HEK293 (cell line): Measurements from ENCODE around the gene MICU2.
A peak's percentile ranks its signal among the peaks of the same experiment; 100 is the strongest.

Source experiments
- CTCF ChIA-PET: fragments of 350-600 bp; formaldehyde crosslinking; extraction: SDS; loops from one replicate; lab custom pipeline; 2021; ENCODE audit warnings: antibody characterized with exemption; lab: Yijun Ruan, JAX
- POLR2A ChIA-PET: fragments of 300-600 bp; formaldehyde crosslinking; extraction: SDS; loops from one replicate; lab custom pipeline; 2020; ENCODE audit warnings: antibody characterized with exemption, inconsistent platforms; lab: Yijun Ruan, JAX
- H3K27ac ChIP-seq: fragments of 200-500 bp; sonication (Bioruptor generic); 2 replicates; pipeline ENCODE4 v1.5.1; 2014; ENCODE audit warnings: low read depth, low read length, control low read depth, inconsistent platforms; ENCODE audit errors: extremely low read depth
- H3K36me3 ChIP-seq, 2 experiments: fragments of 200-500 bp in 1 of 2; sonication (Bioruptor generic) in 1 of 2; 1 replicate in 1 of 2; 2 replicates in 1 of 2; pipeline ENCODE4 v1.5.1; 2014 to 2017; ENCODE audit warnings: inconsistent platforms in 2 of 2, low read length in 2 of 2; ENCODE audit not compliant: control insufficient read depth in 2 of 2, insufficient read depth in 1 of 2
- H3K4me1 ChIP-seq: fragments of 200-500 bp; sonication (Bioruptor generic); 2 replicates; pipeline ENCODE4 v1.5.1; 2014; ENCODE audit warnings: mild to moderate bottlenecking, low read length, inconsistent platforms; ENCODE audit not compliant: control insufficient read depth, insufficient read depth
- H3K4me3 ChIP-seq: 2 replicates; pipeline ENCODE4 v1.5.1; 2011; ENCODE audit warnings: low read depth, mild to moderate bottlenecking, control low read depth, low read length, moderate library complexity
- H3K9me3 ChIP-seq: fragments of 200-500 bp; sonication (Bioruptor generic); 2 replicates; pipeline ENCODE4 v1.5.1; 2014; ENCODE audit warnings: low read depth, low read length, inconsistent platforms; ENCODE audit not compliant: control insufficient read depth, insufficient read depth
- EGR2 ChIP-seq: fragments of 450-650 bp; formaldehyde crosslinking; IDR thresholded peaks from 2 replicates; pipeline ENCODE4 v1.5.1; 2016; ENCODE audit warnings: low read depth, missing biosample characterization, missing genetic modification characterization
- OSR2 ChIP-seq: fragments of 450-650 bp; formaldehyde crosslinking; IDR thresholded peaks from 2 replicates; pipeline ENCODE4 v1.5.1; 2016; ENCODE audit warnings: missing biosample characterization, missing genetic modification characterization
- SCRT2 ChIP-seq: fragments of 450-650 bp; formaldehyde crosslinking; IDR thresholded peaks from 2 replicates; pipeline ENCODE4 v1.5.1; 2016; ENCODE audit warnings: missing biosample characterization, missing genetic modification characterization
- ZBTB8A ChIP-seq: fragments of 450-650 bp; formaldehyde crosslinking; IDR thresholded peaks from 2 replicates; pipeline ENCODE4 v1.5.1; 2016; ENCODE audit warnings: missing biosample characterization, missing genetic modification characterization
- ZFHX2 ChIP-seq: fragments of 450-650 bp; formaldehyde crosslinking; conservative IDR thresholded peaks from 2 replicates; pipeline ENCODE4 v1.5.1; 2016; ENCODE audit warnings: missing biosample characterization, missing genetic modification characterization
- ZNF138 ChIP-seq: fragments of 450-650 bp; formaldehyde crosslinking; IDR thresholded peaks from 2 replicates; pipeline ENCODE4 v1.5.1; 2016; ENCODE audit warnings: missing biosample characterization, missing genetic modification characterization, borderline replicate concordance
- ZNF175 ChIP-seq: fragments of 450-650 bp; formaldehyde crosslinking; IDR thresholded peaks from 2 replicates; pipeline ENCODE4 v1.5.1; 2016; ENCODE audit warnings: missing biosample characterization, missing genetic modification characterization
- ZNF184 ChIP-seq: fragments of 450-650 bp; IDR thresholded peaks from 2 replicates; pipeline ENCODE4 v1.5.1; 2018; ENCODE audit warnings: missing biosample characterization, mild to moderate bottlenecking, missing genetic modification characterization
- ZNF19 ChIP-seq: fragments of 450-650 bp; formaldehyde crosslinking; IDR thresholded peaks from 2 replicates; pipeline ENCODE4; 2016; ENCODE audit warnings: missing biosample characterization, missing genetic modification characterization, low read depth
- ZNF350 ChIP-seq: fragments of 450-650 bp; formaldehyde crosslinking; IDR thresholded peaks from 2 replicates; pipeline ENCODE4 v1.5.0; 2017; ENCODE audit warnings: missing biosample characterization, mild to moderate bottlenecking, missing genetic modification characterization
- ZNF501 ChIP-seq: fragments of 450-650 bp; formaldehyde crosslinking; IDR thresholded peaks from 2 replicates; pipeline ENCODE4 v1.5.1; 2016; ENCODE audit warnings: missing biosample characterization, missing genetic modification characterization
- ZNF544 ChIP-seq: fragments of 450-650 bp; formaldehyde crosslinking; IDR thresholded peaks from 2 replicates; pipeline ENCODE4 v1.5.0; 2017; ENCODE audit warnings: missing biosample characterization, missing genetic modification characterization
- ZNF548 ChIP-seq: fragments of 450-650 bp; formaldehyde crosslinking; IDR thresholded peaks from 2 replicates; pipeline ENCODE4 v1.5.1; 2016; ENCODE audit warnings: missing biosample characterization, missing genetic modification characterization
- ZNF654 ChIP-seq: fragments of 450-650 bp; formaldehyde crosslinking; IDR thresholded peaks from 2 replicates; pipeline ENCODE4 v1.5.1; 2016; ENCODE audit warnings: low read depth, missing biosample characterization, missing genetic modification characterization
- ZNF837 ChIP-seq: fragments of 450-650 bp; formaldehyde crosslinking; IDR thresholded peaks from 2 replicates; pipeline ENCODE4 v1.5.1; 2016; ENCODE audit warnings: missing biosample characterization, missing genetic modification characterization
- TF ChIP-seq, protein P1 (sequence below): fragments of 450-650 bp; formaldehyde crosslinking; IDR thresholded peaks from 2 replicates; pipeline ENCODE4 v1.5.1; 2016; ENCODE audit warnings: missing biosample characterization, missing genetic modification characterization
- TF ChIP-seq, protein P2 (sequence below): fragments of 450-650 bp; formaldehyde crosslinking; IDR thresholded peaks from 2 replicates; pipeline ENCODE4 v1.5.1; 2017; ENCODE audit warnings: missing biosample characterization, missing genetic modification characterization
- TF ChIP-seq, protein P3 (sequence below): fragments of 450-650 bp; formaldehyde crosslinking; IDR thresholded peaks from 2 replicates; pipeline ENCODE4 v1.5.1; 2016; ENCODE audit warnings: missing biosample characterization, missing genetic modification characterization
- TF ChIP-seq, protein P4 (sequence below): fragments of 450-650 bp; formaldehyde crosslinking; IDR thresholded peaks from 2 replicates; pipeline ENCODE4 v1.5.1; 2016; ENCODE audit warnings: missing biosample characterization, missing genetic modification characterization

MICU2 gene

DNA sequence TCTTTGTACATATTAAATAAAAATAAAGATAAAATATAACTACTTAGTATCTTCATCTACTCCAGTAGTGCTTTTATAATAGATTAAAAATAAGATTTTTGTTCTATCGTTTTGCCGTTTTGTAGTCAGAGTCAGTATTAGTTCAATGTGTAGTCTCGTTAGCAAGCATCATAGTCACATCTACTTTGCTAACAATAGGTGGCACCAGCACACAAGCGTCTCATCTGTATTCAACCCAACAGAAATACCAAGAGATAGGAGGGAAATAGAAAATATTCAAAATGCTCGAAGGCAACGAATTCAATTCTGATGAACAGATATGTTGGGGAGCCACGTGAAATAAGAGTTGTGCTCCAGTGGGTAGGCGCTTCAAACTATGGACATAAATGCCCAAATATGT is 21.4 kb upstream of the MICU2 start:
- no peaks in the 10 kb centered on the region for H3K4me1 ChIP-seq
- H3K4me3 ChIP-seq, result no peak overlapping the region
- H3K9me3 ChIP-seq, result no peaks in the 10 kb centered on the region
- CTCF ChIA-PET, result interaction anchor here (0.5 to 0.6 kb wide), 2 partner anchors 13 to 1176 kb away, joined by 3 to 4 read pairs; no protein-coding TSS in a partner anchor
- no peak for TF ChIP-seq EGR2 (tag by site-specific recombination)
- TF ChIP-seq, protein P1, sequence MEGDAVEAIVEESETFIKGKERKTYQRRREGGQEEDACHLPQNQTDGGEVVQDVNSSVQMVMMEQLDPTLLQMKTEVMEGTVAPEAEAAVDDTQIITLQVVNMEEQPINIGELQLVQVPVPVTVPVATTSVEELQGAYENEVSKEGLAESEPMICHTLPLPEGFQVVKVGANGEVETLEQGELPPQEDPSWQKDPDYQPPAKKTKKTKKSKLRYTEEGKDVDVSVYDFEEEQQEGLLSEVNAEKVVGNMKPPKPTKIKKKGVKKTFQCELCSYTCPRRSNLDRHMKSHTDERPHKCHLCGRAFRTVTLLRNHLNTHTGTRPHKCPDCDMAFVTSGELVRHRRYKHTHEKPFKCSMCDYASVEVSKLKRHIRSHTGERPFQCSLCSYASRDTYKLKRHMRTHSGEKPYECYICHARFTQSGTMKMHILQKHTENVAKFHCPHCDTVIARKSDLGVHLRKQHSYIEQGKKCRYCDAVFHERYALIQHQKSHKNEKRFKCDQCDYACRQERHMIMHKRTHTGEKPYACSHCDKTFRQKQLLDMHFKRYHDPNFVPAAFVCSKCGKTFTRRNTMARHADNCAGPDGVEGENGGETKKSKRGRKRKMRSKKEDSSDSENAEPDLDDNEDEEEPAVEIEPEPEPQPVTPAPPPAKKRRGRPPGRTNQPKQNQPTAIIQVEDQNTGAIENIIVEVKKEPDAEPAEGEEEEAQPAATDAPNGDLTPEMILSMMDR (tag by site-specific recombination), result peak; percentile 49; the same call in 1 of the 2 replicates
- peak; percentile 77 for TF ChIP-seq ZNF654 (tag by site-specific recombination)
- H3K36me3 ChIP-seq, result no peaks in the 10 kb centered on the region
- POLR2A ChIA-PET, result no interaction called here
- no peak overlapping the region for H3K27ac ChIP-seq

DNA sequence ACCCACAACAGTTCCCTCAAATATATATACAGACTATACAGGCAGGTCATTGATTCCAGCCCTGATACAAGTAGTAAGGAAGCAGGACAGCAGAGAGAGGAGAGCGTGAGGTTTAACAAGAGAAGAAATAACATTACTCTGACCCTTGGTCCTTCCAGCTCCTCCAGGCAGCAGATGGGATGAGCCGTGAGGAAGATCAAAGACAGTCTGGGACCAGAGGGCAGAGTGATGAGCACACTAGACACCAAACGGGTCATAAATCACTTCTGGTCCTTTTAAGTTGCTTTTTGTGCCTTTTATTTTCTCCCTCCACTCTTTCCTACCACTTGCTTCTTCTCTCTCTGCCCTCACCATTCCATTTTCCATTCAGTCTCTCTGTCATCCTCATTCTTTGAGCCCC is 16.9 kb upstream of the MICU2 start:
- Histone ChIP-seq H3K4me1 (no peaks in the 10 kb centered on the region), H3K9me3 (no peaks in the 10 kb centered on the region), H3K36me3 (no peaks in the 10 kb centered on the region), H3K4me3 (no peak overlapping the region), H3K27ac (no peak overlapping the region)
- ChIA-PET POLR2A (no interaction called here), CTCF (no interaction called here)
- TF ChIP-seq ZNF175 (tag by site-specific recombination) (no peak), ZFHX2 (tag by site-specific recombination) (no peak), ZNF184 (tag by site-specific recombination) (no peak), ZNF501 (no peak), ZNF544 (tag by site-specific recombination) (no peak), ZNF350 (no peak), ZNF837 (tag by site-specific recombination) (no peak)

DNA sequence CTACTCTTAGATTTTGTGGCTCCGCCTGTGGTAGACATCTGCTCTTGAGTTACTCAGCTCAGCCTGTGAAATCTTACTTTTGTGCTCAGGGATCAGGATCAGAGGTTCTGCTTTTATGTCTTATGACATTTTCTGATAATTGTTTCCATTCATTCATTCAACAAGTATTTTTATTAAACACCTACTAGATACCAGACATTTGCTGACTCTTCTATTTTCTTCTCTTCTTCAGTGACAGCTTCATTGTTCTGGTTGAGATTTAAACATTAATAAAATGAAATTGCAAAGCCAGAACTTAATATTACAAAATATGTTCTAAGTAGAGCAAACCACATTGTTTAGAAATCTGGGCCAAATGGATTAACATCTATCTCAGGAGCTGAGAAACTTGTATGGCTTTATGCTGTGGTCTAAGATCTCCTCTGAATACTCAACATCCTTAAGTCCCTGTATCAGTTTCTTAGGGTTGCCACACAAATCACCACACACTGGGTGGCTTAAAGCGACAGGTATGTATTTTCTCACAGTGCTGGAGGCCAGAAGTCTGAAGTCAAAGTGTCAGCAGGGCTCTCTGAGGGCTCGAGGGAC is 15.8 kb upstream of the MICU2 start:
- no peaks in the 10 kb centered on the region for H3K36me3 ChIP-seq
- no peaks in the 10 kb centered on the region for H3K4me1 ChIP-seq
- ChIA-PET POLR2A (no interaction called here), CTCF (interaction anchor here (0.5 to 0.6 kb wide), 2 partner anchors 18 to 483 kb away, joined by 4 to 6 read pairs; no protein-coding TSS in a partner anchor)
- H3K27ac ChIP-seq, result no peak overlapping the region
- TF ChIP-seq ZNF548 (tag by site-specific recombination) (no peak), SCRT2 (tag by site-specific recombination) (0 out of 2 replicates have a peak, but pooled peaks have one; percentile 27), OSR2 (tag by site-specific recombination) (no peak), ZNF19 (tag by site-specific recombination) (no peak)
- H3K4me3 ChIP-seq, result no peak overlapping the region
- H3K9me3 ChIP-seq, result no peaks in the 10 kb centered on the region

DNA sequence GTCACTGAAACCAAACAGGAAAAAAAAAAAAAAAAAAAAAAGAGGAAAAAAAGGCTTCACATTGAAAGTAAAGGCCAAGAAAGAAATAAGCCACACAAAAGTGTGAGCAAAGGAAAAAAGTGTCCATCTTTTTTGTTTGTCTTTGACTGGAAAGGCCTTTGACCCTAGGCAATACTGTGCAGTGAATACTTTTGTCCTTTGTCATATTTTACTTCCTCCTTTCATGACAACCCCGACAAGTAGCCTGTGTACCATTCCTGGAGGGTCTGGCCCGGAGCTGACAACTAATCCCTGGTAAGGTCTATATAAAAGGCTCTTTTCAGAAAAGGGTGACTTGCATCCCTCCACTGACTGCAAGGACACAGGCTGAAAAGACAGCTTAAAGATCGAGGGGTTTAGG is 12.9 kb upstream of the MICU2 start:
- Histone ChIP-seq H3K36me3 (no peaks in the 10 kb centered on the region), H3K27ac (no peak overlapping the region), H3K9me3 (no peaks in the 10 kb centered on the region), H3K4me1 (no peaks in the 10 kb centered on the region), H3K4me3 (no peak overlapping the region)
- ChIA-PET CTCF (interaction anchor here (0.6 kb wide), 1 partner anchor 59 kb away, joined by 3 read pairs; no protein-coding TSS in a partner anchor), POLR2A (no interaction called here)
- TF ChIP-seq, protein P2, sequence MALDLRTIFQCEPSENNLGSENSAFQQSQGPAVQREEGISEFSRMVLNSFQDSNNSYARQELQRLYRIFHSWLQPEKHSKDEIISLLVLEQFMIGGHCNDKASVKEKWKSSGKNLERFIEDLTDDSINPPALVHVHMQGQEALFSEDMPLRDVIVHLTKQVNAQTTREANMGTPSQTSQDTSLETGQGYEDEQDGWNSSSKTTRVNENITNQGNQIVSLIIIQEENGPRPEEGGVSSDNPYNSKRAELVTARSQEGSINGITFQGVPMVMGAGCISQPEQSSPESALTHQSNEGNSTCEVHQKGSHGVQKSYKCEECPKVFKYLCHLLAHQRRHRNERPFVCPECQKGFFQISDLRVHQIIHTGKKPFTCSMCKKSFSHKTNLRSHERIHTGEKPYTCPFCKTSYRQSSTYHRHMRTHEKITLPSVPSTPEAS, result no peak
- TF ChIP-seq ZBTB8A (no peak), ZNF138 (no peak)
- TF ChIP-seq, protein P3, sequence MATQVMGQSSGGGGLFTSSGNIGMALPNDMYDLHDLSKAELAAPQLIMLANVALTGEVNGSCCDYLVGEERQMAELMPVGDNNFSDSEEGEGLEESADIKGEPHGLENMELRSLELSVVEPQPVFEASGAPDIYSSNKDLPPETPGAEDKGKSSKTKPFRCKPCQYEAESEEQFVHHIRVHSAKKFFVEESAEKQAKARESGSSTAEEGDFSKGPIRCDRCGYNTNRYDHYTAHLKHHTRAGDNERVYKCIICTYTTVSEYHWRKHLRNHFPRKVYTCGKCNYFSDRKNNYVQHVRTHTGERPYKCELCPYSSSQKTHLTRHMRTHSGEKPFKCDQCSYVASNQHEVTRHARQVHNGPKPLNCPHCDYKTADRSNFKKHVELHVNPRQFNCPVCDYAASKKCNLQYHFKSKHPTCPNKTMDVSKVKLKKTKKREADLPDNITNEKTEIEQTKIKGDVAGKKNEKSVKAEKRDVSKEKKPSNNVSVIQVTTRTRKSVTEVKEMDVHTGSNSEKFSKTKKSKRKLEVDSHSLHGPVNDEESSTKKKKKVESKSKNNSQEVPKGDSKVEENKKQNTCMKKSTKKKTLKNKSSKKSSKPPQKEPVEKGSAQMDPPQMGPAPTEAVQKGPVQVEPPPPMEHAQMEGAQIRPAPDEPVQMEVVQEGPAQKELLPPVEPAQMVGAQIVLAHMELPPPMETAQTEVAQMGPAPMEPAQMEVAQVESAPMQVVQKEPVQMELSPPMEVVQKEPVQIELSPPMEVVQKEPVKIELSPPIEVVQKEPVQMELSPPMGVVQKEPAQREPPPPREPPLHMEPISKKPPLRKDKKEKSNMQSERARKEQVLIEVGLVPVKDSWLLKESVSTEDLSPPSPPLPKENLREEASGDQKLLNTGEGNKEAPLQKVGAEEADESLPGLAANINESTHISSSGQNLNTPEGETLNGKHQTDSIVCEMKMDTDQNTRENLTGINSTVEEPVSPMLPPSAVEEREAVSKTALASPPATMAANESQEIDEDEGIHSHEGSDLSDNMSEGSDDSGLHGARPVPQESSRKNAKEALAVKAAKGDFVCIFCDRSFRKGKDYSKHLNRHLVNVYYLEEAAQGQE (tag by site-specific recombination), result no peak
- TF ChIP-seq, protein P4, sequence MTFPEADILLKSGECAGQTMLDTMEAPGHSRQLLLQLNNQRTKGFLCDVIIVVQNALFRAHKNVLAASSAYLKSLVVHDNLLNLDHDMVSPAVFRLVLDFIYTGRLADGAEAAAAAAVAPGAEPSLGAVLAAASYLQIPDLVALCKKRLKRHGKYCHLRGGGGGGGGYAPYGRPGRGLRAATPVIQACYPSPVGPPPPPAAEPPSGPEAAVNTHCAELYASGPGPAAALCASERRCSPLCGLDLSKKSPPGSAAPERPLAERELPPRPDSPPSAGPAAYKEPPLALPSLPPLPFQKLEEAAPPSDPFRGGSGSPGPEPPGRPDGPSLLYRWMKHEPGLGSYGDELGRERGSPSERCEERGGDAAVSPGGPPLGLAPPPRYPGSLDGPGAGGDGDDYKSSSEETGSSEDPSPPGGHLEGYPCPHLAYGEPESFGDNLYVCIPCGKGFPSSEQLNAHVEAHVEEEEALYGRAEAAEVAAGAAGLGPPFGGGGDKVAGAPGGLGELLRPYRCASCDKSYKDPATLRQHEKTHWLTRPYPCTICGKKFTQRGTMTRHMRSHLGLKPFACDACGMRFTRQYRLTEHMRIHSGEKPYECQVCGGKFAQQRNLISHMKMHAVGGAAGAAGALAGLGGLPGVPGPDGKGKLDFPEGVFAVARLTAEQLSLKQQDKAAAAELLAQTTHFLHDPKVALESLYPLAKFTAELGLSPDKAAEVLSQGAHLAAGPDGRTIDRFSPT (tag by site-specific recombination), result no peak
